ENCODE data around the gene ROBO3.

Gene ROBO3, protein sequence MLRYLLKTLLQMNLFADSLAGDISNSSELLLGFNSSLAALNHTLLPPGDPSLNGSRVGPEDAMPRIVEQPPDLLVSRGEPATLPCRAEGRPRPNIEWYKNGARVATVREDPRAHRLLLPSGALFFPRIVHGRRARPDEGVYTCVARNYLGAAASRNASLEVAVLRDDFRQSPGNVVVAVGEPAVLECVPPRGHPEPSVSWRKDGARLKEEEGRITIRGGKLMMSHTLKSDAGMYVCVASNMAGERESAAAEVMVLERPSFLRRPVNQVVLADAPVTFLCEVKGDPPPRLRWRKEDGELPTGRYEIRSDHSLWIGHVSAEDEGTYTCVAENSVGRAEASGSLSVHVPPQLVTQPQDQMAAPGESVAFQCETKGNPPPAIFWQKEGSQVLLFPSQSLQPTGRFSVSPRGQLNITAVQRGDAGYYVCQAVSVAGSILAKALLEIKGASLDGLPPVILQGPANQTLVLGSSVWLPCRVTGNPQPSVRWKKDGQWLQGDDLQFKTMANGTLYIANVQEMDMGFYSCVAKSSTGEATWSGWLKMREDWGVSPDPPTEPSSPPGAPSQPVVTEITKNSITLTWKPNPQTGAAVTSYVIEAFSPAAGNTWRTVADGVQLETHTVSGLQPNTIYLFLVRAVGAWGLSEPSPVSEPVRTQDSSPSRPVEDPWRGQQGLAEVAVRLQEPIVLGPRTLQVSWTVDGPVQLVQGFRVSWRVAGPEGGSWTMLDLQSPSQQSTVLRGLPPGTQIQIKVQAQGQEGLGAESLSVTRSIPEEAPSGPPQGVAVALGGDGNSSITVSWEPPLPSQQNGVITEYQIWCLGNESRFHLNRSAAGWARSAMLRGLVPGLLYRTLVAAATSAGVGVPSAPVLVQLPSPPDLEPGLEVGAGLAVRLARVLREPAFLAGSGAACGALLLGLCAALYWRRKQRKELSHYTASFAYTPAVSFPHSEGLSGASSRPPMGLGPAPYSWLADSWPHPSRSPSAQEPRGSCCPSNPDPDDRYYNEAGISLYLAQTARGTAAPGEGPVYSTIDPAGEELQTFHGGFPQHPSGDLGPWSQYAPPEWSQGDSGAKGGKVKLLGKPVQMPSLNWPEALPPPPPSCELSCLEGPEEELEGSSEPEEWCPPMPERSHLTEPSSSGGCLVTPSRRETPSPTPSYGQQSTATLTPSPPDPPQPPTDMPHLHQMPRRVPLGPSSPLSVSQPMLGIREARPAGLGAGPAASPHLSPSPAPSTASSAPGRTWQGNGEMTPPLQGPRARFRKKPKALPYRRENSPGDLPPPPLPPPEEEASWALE (N-terminal part only)

GRCh38 chr11:124865181-124865901 is at the start of gene ROBO3:
TSS of gene ROBO3 (plus strand) at chr11:124865432. CDS start at chr11:124865578, 146 bp downstream.
- no peak for DNase-seq

- no peak for DNase-seq
Measured at GRCh38 chr11:124817036-124817435, 48.2 kb upstream of the ROBO3 start.

DNA sequence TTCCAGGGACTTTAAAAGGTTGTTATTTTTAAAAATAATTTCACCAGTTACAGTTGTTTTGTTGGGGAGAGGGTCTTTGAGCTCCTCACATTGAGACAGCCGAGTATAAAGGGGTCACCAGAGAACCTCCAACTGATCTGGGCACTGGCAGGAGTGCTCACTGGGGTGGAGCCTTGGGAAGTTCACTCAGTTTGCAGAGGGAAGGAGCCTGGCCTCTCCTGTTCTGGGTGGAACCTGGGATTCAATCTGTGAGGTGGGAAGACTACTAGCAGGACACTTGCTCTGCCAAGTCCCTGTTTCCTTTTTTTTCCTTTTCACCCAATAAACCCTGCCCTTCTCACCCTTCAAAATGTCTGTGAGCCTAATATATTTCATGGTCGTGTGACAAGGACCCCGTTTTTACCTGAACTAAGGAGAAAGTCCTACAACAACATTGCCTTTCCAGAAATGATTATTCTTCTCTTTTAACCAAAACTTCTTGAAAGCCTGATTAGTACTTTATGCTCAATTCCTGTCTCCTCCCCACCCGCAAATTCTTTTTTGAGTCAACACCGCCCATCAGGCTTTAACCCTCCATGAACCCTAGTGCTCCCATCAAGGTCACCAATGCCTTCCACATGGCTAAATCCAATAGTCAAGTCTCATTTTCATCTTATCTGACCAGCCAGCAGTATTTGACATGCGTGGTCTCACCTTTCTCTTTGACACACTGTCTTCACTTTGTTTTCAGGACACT is 43.1 kb upstream of the ROBO3 start:
- DNase-seq, result no peak

DNA sequence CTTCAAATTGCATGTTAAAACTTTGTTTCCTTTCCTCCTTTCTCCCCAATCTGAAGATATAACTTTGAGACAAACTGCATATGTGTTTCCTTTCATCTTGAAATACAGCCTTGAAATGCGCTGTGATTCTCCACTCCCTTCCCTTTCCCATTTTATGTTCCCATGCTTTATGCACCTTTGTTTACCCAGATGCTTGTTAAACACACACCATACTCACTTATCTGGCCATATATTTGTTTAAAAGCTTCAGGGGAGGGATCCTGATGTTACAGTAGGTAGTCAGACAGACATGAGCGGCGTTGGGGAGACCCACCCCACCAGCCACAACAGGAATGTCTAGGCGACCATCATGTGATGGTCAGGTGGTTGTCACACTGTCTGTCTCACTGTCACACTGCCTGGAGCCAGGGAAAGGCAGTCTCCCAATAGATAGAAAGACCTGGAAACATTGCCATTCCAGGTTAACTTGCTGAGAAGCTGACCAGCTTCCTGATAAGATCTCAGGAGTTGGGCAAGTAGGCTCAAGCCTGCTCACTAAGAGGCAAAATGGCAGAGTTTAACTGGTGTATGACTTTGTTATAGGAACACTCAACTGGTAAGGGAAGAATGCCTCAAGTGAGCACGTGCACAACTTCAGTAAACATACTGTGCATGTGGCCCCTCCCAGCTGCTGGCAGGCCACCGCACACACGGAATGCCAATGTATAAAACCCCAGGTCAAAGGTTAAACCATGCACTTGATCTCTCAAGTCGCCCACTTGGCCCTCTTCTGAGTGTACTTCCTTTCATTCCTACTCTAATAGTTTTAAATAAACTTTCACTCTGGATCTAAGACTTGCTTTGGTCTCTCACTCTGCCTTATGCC is 41.5 kb upstream of the ROBO3 start:
- DNase-seq, result no peak

DNA sequence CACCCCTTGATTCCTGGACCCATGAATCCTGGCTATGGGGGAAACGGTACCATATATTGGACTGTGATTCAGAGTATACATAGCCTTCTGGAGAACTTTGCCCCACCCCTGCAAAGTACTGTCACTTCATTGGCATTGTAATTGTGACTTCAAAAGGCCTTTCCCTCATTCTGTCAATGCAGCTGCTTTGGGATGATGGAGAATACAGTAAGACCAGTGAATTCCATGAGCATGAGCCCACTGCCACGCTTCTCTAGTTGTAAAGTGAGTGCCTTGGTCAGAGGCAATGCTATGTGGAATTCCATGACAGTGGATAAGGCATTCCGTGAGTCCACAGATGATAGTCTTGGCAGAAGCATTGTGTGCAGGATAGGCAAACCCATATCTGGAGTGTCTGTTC is 39.4 kb upstream of the ROBO3 start:
- DNase-seq, result no peak

- DNase-seq, result no peak
Measured at GRCh38 chr11:124829986-124830385, 35.2 kb upstream of the ROBO3 start.

DNA sequence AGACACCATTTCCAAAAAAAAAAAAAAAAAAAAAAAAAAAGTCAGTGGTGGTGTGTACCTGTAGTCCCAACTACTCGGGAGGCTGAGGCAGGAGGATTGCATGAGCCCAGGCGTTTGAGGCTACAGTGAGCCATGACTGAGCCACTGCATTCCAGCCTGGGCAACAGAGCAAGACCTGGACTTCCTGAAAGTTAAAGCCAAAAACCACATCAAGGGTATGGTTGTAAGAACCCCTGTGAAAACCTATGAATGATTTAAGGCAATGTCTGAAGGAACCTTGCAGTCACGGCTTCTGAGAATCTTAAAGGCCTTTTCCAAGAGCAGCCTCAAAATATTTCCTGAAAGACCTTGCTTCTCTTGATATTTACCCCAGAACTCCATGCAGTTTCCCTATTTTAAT is 34.5 kb upstream of the ROBO3 start:
- DNase-seq, result no peak

- DNase-seq, result no peak
Measured at GRCh38 chr11:124831897-124832296, 33.3 kb upstream of the ROBO3 start.

- no peak for DNase-seq
Measured at GRCh38 chr11:124832571-124832970, 32.7 kb upstream of the ROBO3 start.

DNA sequence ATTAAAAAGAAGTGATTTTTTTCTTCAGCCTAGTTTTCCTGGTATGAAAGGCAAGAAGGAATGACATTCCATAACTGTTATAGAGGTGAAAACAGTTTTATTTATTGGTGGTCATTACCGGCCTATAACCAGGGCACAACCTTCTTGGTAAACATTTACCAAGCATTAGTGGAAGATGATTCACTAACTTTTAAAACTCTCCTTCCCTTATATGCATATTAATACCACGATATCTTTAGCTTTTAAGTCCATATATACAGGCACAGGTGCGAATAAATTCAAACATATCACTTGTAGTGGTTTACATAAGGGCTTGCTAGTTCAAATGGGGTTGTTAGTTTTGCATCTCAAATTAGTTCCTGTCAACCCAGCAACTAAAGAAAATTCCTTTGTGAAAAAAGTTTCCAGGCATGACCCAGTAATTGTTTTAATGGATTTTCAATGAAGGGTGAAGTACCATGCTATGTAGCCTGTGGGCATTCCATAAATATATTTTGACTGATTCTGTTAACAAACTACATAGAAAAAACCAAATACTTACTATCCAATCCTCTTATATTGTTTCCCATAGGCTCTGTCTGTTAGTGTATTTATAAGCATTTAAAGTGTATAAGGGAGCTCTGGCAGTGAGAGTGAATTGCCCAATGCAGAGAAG is 30.6 kb upstream of the ROBO3 start:
- no peak for DNase-seq

DNA sequence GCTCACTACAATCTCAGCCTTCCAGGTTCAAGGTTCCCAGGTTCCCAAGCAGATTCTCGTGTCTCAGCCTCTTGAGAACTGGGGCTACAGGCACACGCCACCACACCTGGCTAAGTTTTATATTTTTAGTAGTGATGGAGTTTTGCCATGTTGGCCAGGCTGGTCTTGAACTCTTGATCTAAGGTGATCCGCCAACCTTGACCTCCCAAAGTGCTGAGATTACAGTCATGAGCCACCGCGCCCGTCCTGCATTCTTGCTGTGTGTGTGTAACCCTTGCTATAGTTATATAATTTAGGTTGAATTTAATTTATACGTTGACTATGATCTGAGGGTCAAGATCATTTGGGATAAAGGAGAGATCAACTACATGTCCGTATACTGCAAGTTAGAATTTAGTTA is 29.3 kb upstream of the ROBO3 start:
- DNase-seq, result no peak

GRCh38 chr11:124837491-124837856 is 27.8 kb upstream of the ROBO3 start:
- peak; percentile 19 for DNase-seq

DNA sequence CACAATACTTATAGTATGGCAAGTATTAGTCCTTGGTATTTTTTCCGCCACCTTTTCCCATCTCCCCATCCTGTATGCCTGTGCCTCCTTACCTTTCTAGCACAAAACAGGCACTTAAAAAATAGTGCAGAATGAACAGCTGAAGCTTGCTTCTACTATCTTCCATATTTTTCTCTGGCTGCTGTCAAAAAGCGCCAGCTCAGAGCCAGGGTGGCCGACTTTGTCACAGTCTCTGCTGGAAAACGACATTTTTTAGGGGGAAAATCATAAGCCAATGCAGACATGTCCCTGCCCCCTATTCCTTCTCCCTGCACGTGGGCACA is 26.5 kb upstream of the ROBO3 start:
- no peak for DNase-seq

GRCh38 chr11:124839128-124839971 is 25.9 kb upstream of the ROBO3 start:
- no peak for DNase-seq

- DNase-seq, result no peak
Measured at GRCh38 chr11:124839972-124840621, 25.1 kb upstream of the ROBO3 start.

GRCh38 chr11:124840666-124841065 is 24.6 kb upstream of the ROBO3 start:
- no peak for DNase-seq

- no peak for DNase-seq
Measured at GRCh38 chr11:124841201-124841600, 24.0 kb upstream of the ROBO3 start.

GRCh38 chr11:124841840-124842239 is 23.4 kb upstream of the ROBO3 start:
- DNase-seq, result no peak

DNA sequence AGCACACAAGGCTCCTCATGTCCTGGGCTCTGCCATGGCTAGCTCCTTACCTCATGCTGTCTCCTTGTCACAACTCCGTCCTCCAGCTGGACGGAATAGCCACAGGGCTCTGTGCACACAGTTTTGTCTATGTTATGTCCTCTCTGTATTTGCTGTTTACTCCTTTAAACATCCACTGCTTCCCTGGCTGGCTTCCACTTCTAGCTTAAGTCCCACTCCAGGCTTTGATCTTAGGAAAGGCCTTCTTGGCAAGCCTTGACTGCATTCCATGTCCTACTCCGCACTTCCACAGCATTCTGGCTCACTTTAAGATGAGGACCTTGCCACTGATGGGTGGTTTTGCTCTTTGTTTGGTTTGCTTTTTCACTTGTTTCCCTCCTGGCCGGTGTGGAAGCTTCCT is 22.9 kb upstream of the ROBO3 start:
- no peak for DNase-seq
